ENCODE results near the gene ADPRH.
A peak's percentile ranks its signal among the peaks of the same experiment; 100 is the strongest.

- TF ChIP-seq CTCF (IDR thresholded peaks at IDR 0.05; ENCODE audit: low read depth, low read length) (peak; percentile 49), EZH2phosphoT487 (IDR thresholded peaks at IDR 0.05; ENCODE audit: low read depth) (no peak)
Measured at GRCh38 chr3:119559441-119559963, 19.8 kb upstream of the ADPRH start, which contains the start of gene CD80.

Data from OCI-LY3 (cell line).